GM12875 (cell line): ENCODE data around the gene ZNF845.
"Not testable (repeated sequence)": the region's sequence is repeated elsewhere in the genome, so short reads cannot be mapped to it uniquely, and the experiment has no call there.

ENCODE experiments used
- H3K4me3 ChIP-seq: one replicate; pipeline ENCODE4 v1.5.1; 2011; ENCODE audit warnings: low read depth, low read length, control low read depth
- CTCF ChIP-seq: IDR thresholded peaks from 2 replicates; pipeline ENCODE4 v1.5.1; 2011; ENCODE audit warnings: low read depth, mild to moderate bottlenecking, control low read depth, inconsistent platforms, low read length, moderate library complexity, borderline replicate concordance; ENCODE audit not compliant: insufficient read depth

The ZNF845 gene

GRCh38 chr19:53311897-53312296 lies 21.7 kb upstream of the ZNF845 start:
- no peak overlapping the region for H3K4me3 ChIP-seq
- no peak for TF ChIP-seq CTCF

- no peak for TF ChIP-seq CTCF
These were observed 4.6 kb upstream of the ZNF845 start for GRCh38 chr19:53328967-53329366.

DNA sequence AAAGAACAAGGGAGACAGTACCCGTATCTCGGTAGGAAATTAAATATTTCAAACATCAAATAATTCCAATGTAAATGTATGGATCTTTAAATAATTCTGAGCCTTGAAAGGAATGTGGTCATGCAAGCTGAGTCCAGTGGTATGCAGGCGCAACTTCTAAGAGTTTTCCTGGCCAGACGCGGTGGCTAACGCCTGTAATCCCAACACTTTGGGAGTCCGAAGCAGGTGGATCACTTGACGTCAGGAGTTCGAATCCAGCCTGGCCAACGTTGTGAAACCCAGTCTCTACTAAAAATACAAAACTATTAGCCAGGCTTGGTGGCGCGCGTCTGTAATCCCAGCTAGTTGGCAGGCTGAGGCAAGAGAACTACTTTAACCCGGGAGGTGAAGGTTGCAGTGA lies 1.1 kb upstream of the ZNF845 start:
- H3K4me3 ChIP-seq, result no peak overlapping the region
- TF ChIP-seq CTCF, result no peak

More at GRCh38 chr19:53328967-53329366, 4.6 kb upstream of the ZNF845 start:
- H3K4me3 ChIP-seq, result no peak overlapping the region

- TF ChIP-seq CTCF, result no peak
- peak overlapping the region; percentile 84 for H3K4me3 ChIP-seq
These were observed 485 bp upstream of the ZNF845 start for GRCh38 chr19:53333066-53333462.

GRCh38 chr19:53344403-53344802 lies 10.9 kb downstream of the ZNF845 start:
- not testable (repeated sequence) for H3K4me3 ChIP-seq

- H3K4me3 ChIP-seq, result no peak overlapping the region
- no peak for TF ChIP-seq CTCF
These were observed 22.2 kb downstream of the ZNF845 start for GRCh38 chr19:53355739-53356138.

DNA sequence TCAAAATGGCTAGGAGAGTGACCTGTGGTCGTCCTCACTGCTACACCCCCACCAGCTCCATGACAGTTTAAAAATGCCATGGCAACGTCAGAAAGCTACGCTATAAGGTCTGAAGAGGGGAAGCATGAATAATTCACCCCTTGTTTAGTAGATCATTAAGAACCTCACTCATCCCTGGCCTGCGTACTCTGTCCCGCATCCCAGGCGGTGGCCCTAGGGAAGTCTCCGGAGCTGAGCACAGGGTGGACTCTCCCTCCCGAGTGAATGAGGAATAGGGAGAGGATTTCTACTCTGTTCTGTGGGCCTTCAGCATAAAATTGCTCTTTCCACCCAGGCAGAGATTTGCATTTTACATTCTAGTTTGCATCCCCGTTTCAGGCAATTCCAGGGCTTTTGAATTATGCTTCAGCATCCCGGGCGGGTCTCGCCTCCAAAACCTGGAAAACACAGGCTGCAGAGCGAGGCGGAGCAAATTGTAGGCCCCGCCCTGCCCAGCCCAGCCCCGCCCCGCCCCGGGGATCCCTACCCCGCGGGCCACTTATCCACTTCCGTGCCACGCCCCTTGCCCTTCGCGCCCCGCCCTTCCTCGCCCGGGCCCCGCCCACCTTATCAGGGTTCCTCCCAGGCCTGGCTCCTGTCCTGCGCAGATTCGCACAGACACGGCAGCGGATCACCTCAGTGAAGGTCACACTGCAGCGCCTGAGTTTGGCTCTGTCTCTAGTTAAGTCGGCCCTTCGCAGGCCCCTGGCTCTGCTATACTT lies 24.5 kb downstream of the ZNF845 start:
- no peak for TF ChIP-seq CTCF
- no peak overlapping the region for H3K4me3 ChIP-seq

GRCh38 chr19:53360056-53360455 lies 26.5 kb downstream of the ZNF845 start:
- H3K4me3 ChIP-seq, result not testable (repeated sequence)
